Activated gamma-delta T cell treated with anti-CD3 and anti-CD28 coated beads, Interleukin-2, amount 50 U/mL, for 16 hours (primary cell): ENCODE results near the gene TEX54.
A peak's percentile ranks its signal among the peaks of the same experiment; 100 is the strongest.

Source experiments
- DNase-seq: peaks from one replicate; pipeline ENCODE4 v3.0.0-alpha.2; 2020; ENCODE audit warnings: low read depth

TEX54 gene

DNA sequence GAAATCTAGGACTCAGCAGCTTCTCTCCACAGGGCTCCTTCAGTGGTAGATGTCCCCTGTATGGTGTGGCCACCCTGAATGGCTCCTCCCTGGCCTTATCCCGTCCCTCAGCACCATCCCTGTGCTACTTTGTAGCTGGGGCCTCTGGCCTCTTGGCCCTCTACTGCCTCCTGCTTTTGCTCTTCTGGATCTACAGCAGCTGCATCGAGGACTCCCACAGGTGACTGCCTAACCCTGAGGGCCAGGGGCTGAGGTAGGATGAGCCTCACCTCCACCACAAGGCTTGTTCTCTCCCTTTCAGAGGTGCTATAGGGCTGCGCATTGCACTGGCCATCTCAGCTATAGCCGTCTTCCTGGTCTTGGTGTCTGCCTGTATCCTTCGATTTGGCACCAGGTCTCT lies 43.6 kb downstream of the TEX54 start:
- no peak for DNase-seq

DNA sequence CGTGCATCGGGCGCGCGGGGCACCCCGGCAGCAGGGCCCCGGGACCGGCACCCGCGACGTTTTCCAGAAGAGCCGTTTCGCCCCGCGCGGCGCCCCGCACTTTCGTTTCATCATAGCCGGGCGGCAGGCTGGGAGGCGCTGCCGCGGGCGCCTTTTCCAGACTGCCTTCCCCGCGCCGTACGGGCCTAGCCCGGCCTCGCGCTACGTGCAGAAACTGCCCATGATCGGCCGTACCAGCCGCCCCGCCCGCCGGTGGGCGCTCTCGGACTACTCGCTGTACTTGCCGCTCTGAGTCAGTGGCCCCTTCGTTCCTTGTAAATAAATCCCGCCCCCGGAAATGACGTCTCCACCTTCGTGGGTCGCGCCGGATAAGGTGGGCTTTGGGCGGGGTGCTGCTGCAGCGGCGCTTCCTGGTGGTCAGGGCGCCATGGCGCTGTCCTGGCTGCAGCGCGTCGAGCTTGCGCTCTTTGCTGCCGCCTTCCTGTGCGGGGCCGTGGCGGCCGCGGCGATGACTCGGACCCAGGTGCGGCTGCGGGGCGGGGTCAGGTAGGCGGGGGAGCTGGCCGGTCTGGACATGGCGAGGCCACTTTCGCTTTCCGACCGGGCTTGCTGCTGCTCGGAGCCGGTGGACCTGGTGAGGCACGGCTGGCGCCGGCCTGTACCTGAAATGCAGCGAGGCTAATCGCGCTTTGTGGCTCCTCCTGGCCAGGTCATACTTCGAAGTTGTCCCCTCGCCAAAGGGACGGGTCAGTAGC lies 45.5 kb downstream of the TEX54 start, which contains the start of gene TMEM179B:
TSS of gene TMEM179B (plus strand) at position 398 of the 755 bp plus-strand sequence. CDS start at position 428, 30 bp downstream.
- DNase-seq, result peak; percentile 98

DNA sequence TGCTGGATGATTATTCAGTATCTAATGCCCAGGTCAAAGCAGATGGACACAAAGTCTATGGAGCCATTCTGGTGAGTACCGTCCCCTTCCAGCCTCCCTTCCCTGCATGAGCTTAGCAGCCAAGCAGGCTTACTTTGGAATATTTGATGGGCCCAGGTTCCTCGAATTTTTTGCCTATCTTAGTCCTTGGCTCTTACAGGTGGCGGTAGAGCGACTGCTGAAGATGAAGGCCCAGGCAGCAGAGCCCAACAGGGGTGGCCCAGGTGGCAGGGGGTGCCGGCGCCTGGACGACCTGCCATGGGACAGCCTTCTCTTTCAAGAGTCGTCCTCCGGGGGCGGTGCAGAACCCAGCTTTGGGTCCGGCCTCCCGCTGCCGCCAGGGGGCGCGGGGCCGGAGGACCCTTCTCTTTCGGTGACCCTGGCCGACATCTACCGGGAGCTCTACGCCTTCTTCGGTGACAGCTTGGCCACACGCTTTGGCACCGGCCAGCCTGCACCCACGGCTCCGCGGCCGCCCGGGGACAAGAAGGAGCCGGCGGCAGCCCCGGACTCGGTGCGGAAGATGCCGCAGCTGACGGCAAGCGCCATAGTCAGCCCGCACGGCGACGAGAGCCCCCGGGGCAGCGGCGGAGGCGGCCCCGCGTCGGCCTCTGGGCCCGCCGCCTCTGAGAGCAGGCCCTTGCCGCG lies 46.2 kb downstream of the TEX54 start:
- DNase-seq, result peak; percentile 79

DNA sequence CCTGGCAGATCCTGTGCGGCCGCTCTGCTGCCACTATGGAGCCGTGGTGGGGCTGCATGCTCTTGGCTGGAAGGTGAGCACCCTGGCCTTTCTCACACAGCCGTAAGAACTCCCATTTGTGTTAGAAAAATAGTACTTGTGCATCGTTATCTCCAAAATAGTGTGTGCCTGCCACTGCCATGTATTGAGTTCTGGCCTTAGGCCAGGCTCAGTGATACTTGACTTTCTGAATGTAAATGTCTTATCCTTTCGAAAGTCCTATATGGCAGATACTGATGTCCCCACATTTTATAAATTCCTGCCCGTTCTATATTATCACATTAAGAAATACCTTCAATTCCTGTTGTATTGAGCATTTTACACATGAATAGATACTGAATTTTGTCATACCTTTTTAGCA lies 49.9 kb downstream of the TEX54 start:
- DNase-seq, result no peak
